ENCODE results near the gene MSRB1.
A peak's percentile ranks its signal among the peaks of the same experiment; 100 is the strongest.
"Not testable (repeated sequence)": the region's sequence is repeated elsewhere in the genome, so short reads cannot be mapped to it uniquely, and the experiment has no call there.

The MSRB1 gene

DNA sequence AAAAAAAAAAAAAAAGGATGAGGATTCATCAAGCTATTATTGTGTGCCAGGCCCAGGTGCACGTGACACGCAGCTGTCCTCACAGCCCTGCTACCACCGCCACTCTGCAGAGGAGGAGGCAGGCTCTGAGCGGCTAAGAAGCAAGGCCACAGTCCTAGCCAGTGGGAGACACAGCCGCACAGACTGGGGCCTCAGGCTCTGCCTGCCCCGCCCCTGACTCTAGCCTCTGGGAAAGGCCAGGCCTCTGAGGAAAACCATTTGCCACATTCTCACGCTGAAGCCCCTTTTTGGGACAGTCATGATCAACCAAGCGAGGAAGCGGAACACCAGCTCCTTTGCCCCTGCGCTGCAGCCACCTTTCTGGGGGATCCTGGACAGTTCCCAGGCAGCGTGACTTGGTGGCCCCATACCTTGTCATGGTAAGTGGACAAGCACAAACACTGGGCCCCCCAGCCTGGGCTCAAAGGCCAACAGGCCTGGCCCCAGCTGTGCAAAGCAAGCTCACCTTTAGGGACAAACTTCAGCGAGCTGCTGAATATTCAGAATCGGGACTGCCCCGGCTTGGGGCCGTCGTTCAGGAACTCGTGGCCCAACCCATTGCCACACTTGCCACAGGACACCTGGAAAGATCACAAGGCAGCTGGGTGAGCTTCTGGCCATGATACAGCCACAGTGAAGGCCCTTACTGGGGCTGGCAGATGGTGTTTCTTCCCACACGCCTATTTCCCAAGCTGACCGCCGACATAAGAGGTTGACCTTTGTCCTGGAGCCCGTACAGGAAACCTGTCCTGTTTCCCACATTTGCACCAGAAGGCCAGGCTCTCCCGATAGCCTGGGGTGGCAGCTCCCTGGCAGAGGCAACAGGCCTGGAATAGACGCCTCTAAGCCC, 2.5 kb downstream of the MSRB1 start:
- DNase-seq = no peak

DNA sequence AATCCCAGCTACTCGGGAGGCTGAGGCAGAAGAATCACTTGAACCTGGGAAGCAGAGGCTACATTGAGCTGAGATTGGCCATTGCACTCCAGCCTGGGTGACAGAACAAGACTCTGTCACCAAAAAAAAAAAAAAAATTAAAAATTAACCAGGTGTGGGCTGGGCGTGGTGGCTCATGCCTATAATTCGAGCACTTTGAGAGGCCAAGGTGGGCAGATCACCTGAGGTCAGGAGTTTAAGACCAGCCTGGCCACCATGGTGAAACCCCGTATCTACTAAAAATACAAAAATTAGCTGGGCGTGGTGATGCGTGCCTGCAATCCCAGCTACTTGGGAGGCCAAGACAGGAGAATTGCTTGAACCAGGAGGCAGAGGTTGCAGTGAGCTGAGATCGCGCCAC, 3.2 kb downstream of the MSRB1 start:
- DNase-seq = not testable (repeated sequence)

GRCh38 chr16:1938910-1939309, 4.1 kb downstream of the MSRB1 start:
- no peak for DNase-seq

DNA sequence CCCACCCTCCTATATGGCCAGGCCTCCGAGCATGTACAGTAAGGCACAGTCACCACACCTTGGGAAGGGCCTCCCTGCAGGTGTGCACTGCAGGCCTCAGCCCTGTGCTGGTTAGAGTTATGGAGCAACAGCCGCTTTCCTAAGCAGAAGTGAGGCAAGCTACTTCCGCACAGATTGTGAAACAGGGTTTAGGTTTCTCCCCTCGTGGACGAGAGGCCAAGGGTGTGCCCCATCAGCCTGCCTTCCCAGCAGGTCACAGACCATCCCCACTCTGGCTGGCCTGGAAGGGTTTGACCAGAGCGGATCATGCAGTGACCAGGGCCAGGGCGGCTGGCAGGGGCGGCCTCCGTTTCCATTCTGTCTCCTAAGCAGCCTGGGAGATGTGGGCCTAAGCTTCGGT, 4.7 kb downstream of the MSRB1 start:
- no peak for DNase-seq

GRCh38 chr16:1936945-1937479, 6.0 kb downstream of the MSRB1 start:
- DNase-seq = no peak

- DNase-seq = peak; percentile 19
Observed at GRCh38 chr16:1933097-1933661, 9.8 kb downstream of the MSRB1 start.

- no peak for DNase-seq
Observed at GRCh38 chr16:1932050-1933028, 10.7 kb downstream of the MSRB1 start.

GRCh38 chr16:1930338-1930720, 12.7 kb downstream of the MSRB1 start:
- DNase-seq = no peak

- DNase-seq = peak; percentile 90
Observed at GRCh38 chr16:1929578-1930337, 13.2 kb downstream of the MSRB1 start.

- no peak for DNase-seq
Observed at GRCh38 chr16:1929105-1929504, 13.9 kb downstream of the MSRB1 start.

GRCh38 chr16:1926271-1926670, 16.7 kb downstream of the MSRB1 start:
- no peak for DNase-seq

DNA sequence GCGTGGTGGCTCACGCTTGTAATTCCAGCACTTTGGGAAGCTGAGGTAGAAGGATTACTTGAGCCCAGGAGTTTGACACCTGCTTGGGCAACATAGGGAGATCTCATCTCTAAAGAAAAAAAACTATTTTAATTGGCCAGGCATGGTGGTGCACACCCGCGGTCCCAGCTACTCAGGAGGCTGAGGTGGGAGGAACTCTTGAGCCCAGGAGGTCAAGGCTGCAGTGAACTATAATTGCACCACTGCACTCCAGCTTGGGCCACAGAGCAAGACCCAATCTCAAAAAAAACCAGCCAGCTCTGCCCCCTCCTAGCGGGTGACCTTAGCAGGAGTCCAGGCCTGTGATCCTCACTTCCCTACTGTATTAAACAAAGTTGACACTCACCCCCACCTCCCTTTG, 18.9 kb downstream of the MSRB1 start:
- DNase-seq = no peak

DNA sequence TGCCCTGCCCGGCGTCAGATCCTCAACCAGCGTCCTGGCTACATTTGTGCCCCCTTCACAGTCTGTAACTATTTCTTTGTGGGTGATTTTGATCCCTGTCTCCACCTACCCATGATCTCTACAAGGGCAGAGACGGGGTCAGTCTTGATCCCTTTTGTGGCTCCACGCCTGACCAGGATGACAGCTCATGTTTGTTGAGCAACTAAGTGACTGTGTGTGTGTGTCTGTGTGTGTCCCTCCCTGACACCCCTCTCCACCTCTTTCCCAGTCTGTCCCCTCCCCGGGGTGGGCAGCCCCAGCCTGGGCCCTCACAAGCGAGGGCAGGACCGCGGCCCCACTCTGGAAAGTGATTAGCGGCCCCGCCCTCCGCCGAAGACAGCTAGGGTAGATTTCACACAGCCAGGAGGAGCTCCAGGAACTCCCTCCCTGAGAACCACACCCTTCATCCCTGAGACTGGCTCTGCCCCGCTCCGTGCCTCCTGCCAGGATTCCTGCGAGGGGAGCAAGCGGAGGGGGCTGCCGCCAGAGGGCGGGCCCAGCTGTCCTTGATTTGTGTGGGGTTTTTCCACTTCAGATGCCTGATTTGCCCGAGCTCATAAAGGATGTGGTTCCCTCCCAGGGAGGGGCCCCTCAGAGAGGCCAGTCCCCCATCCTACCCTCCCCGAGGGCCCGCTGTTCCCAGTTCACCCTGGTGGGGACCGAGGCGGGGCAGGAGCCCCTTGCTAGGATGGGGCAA, 19.5 kb downstream of the MSRB1 start:
- peak; percentile 47 for DNase-seq

GRCh38 chr16:1922357-1922756, 20.6 kb downstream of the MSRB1 start:
- no peak for DNase-seq

GRCh38 chr16:1920727-1921171, 22.2 kb downstream of the MSRB1 start:
- DNase-seq = peak; percentile 35

- DNase-seq = not testable (repeated sequence)
Observed at GRCh38 chr16:1920122-1920521, 22.9 kb downstream of the MSRB1 start.

DNA sequence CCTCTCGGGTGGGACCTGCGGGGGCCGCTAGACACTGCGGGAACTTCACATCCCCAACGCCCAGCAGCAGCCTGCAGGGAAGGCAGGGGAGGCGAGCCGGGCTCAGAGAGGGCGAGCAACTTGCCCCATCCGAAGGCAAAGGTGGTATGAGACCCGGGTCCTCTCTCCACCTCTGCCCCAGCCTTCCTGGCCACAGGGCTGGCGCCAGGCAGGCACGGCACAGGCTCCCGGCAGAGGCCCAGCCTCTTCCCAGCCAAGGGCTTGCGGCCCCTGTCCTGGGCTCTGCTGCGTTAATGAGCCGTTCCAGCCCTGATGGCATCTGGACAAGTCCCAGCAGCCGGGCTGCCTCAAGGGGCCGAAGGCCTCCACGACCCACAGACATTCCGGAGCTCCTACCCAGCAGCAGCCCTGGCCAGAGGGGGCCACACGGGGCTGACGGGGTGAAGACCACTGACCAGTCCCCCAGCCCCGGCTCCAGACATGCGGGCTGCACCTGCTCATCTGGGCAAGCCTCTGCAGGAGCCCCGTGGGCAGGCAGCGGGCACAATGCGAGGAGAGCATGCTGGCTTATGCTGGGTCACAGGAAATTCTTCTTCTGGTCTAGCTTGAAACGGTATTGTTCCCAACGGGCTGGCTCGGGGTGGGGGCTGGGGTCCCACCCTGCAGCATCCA, 23.5 kb downstream of the MSRB1 start:
- DNase-seq = peak; percentile 52

DNA sequence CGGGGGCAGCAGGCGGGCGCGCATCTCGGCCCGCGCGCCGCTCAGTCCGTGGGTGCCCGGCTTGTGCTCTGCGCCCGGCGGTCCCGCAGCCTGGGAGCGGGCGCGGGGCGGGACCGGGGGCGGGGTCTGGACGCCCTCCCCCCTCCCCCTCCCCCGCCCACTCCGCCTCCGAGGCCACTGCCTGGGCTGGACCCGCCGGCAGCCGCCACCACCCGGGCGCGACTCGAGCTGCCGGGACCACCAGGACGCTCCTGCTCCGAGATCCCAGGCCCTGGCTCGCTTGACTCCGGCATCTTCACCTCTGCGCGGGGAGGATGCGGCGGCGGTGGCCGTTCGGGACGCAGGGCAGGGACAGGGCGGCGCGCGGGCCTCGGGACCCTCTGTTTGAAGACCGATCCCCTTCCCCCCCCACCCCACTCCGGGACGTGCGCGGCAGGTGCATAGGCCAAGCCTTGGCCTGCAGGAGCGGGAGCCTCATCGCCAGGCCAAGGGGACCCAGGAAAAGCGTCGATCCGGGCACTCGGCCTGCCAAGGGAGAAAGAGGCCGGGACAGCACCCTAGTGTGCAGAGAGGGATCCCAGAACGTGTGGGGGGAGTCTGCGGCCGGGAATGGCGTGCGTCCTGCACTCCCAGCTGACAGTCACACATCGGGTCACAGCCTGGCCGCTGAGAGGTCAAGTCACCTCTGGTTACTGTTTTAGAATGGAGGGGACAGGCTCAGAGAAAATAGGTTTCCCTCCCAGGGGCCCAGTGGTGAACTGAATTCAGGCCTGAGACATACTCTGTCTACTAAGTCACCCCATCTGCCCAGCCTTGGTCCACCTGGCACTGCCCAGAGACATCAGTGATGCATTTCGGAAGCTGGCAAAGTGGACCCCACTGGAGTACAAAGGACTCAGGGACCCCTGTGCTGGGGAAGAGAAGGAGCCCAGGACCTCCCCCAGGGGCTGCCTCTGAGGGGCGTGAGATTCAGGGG, 24.4 kb downstream of the MSRB1 start, which contains the start of gene HS3ST6:
Gene HS3ST6 (minus strand): TSS at position 65 of the 976 bp plus-strand sequence. CDS start 92 bp downstream, outside the sequence.
- DNase-seq = peak; percentile 38

Data from right kidney (tissue), 1 donor.